Measurements from ENCODE around the gene LY6G6C. TPM values are rescaled to one million over a fixed set of nuclear protein-coding genes. Genes with fewer than 3 reads are reported as not detected.

Gene LY6G6C
- total and polyA plus RNA-seq, 2 of the 13 experiments (the other 11 are each of a cell fraction or from before 2014, with no cell fraction given), result 0.15 TPM; not detected in 1

DNA sequence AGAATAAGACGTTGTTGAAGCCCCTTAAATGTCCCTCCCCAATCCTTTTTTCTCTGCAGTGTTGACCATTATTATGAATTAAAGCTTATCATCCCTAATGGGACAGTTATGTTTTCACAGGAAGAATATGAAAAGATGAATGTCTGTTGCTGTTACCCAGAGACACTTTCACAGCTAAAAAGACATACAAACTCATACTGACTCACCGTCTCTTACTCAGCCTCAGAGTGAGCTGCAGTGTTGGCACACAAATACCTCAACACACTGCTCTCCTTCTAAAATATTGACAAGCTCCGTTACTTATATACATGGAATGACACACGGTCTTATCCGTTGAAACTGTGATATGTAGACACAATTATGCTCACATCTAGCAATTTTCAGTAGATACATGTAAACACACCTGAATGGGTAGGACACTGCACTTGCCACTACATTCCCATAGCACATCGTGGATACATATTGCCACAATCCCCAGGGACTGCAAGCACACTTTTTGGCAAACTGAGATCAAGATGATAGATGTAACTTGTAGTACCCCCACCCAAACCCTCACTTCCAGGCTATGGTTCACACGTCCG is 31.3 kb upstream of the LY6G6C start:
- intact Hi-C loops (cut with micrococcal nuclease; ENCODE audit: unreplicated experiment) (no loop called here), in situ Hi-C loops (cut with HindIII; ENCODE audit: extremely low pct_ligation_motif_present, low pct_unique_long_range_greater_than_20kb) (no loop called here)
- 75% methylated on average over 8 of the region's 8 CpGs for WGBS (ENCODE audit: low lambda C conversion rate)
- DNase-seq (ENCODE audit: low spot score), result no peak
- Histone ChIP-seq H3K27ac (ENCODE audit: extremely low read length, insufficient read depth, low read length) (no peak overlapping the region), H3K9me3 (ENCODE audit: low read length) (no peaks in the 10 kb centered on the region), H2AFZ (ENCODE audit: low read length) (no peak overlapping the region), H3K79me2 (ENCODE audit: insufficient read depth, low read length) (no peaks in the 10 kb centered on the region), H3K4me1 (ENCODE audit: insufficient read depth, low read length) (peaks cover 11% of the 10 kb centered on the region), H3K4me2 (ENCODE audit: low read depth, low read length) (no peak overlapping the region), H3K4me3 (replicated peaks in 1 of 3; ENCODE audit: insufficient read depth in 1 of 3, low read depth in 2 of 3, low read length in 3 of 3) (no peak overlapping the region), H4K20me1 (ENCODE audit: insufficient read depth, low read length) (no peaks in the 10 kb centered on the region), H3K9ac (ENCODE audit: insufficient read depth, low read depth, low read length) (no peak overlapping the region), H3K36me3 (replicated peaks in 1 of 2; ENCODE audit: control insufficient read depth in 1 of 2, insufficient read depth in 2 of 2, low read length in 2 of 2) (no peaks in the 10 kb centered on the region), H3K27me3 (ENCODE audit: control insufficient read depth in 1 of 2, insufficient read depth in 2 of 2, low read length in 2 of 2) (no peaks in the 10 kb centered on the region)
- TF ChIP-seq NFE2L1 (CRISPR knock-in tag; IDR thresholded peaks at IDR 0.05; ENCODE audit: borderline replicate concordance) (no peak), GTF2F1 (IDR thresholded peaks at IDR 0.05; ENCODE audit: low read length) (no peak), ISL2 (CRISPR knock-in tag; IDR thresholded peaks at IDR 0.05) (no peak), SP5 (CRISPR knock-in tag; IDR thresholded peaks at IDR 0.05; ENCODE audit: borderline replicate concordance, low read depth) (no peak), NFKB2 (CRISPR knock-in tag; IDR thresholded peaks at IDR 0.05; ENCODE audit: borderline replicate concordance) (no peak), AGO2 (optimal IDR thresholded peaks at IDR 0.05; ENCODE audit: low read depth, low read length) (no peak), CHD4 (IDR thresholded peaks at IDR 0.05; ENCODE audit: borderline replicate concordance, low read length) (no peak), KDM4B (CRISPR knock-in tag; IDR thresholded peaks at IDR 0.05) (no peak), ZNF24 (IDR thresholded peaks at IDR 0.05) (no peak), ETV5 (CRISPR knock-in tag; IDR thresholded peaks at IDR 0.05; ENCODE audit: borderline replicate concordance) (no peak), KLF11 (CRISPR knock-in tag; IDR thresholded peaks at IDR 0.05) (no peak), FOXA3 (CRISPR knock-in tag; IDR thresholded peaks at IDR 0.05) (no peak), ZNF703 (CRISPR knock-in tag; IDR thresholded peaks at IDR 0.05; ENCODE audit: borderline replicate concordance) (no peak), JUNB (CRISPR knock-in tag; IDR thresholded peaks at IDR 0.05; ENCODE audit: borderline replicate concordance) (no peak)
- POLR2A ChIA-PET, result interaction anchor here (0.8 to 11.5 kb wide), 4 partner anchors 14 to 75 kb away, joined by 3 to 96 read pairs (median 8); partner anchors contain the start of genes CLIC1, HSPA1B, MSH5 and VWA7
- TSS peak; percentile 26 for BruUV-seq (replicated peaks)
- CTCF ChIA-PET (ENCODE audit: low intra/inter-chr PET ratio, low total read pairs), result no interaction called here
- ATAC-seq, result peak; percentile 33; the same call in 1 of the 3 replicates
- peak; percentile 32 for FAIRE-seq

Data from HepG2 (cell line).